Naive thymus-derived CD4-positive, alpha-beta T cell (primary cell): Measurements from ENCODE around the gene BBS4. TPM values are rescaled to one million over a fixed set of nuclear protein-coding genes. Genes with fewer than 3 reads are reported as not detected.
A peak's percentile ranks its signal among the peaks of the same experiment; 100 is the strongest.
"Not testable (repeated sequence)": the region's sequence is repeated elsewhere in the genome, so short reads cannot be mapped to it uniquely, and the experiment has no call there.

ENCODE experiments used
- ATAC-seq: fragments of 150-1000 bp; cut with Tn5 transposase; 2 replicates; pipeline ENCODE4 v1.10.0; 2021; ENCODE audit warnings: mild to moderate bottlenecking, moderate library complexity
- CTCF ChIA-PET: fragments of 350-600 bp; sonication (Branson Sonifier 250); formaldehyde crosslinking; loops from one replicate; lab custom pipeline; 2021; ENCODE audit warnings: antibody characterized with exemption; lab: Charles Lee
- POLR2A ChIA-PET: fragments of 350-600 bp; sonication (Branson Sonifier 250); formaldehyde crosslinking; loops from one replicate; lab custom pipeline; 2021; ENCODE audit warnings: antibody characterized with exemption, inconsistent platforms; lab: Charles Lee
- DNase-seq, 9 donors: peaks; one replicate each; pipeline versions ENCODE4 v3.0.0 to v3.0.0-alpha.2; 2020 to 2022; ENCODE audit warnings: mixed read lengths in 1 of 9
- H3K27ac ChIP-seq: one replicate; pipeline ENCODE4 v1.7.0; 2013; ENCODE audit warnings: mild to moderate bottlenecking, low read depth, low read length, moderate library complexity
- H3K27me3 ChIP-seq, 2 donors: one replicate each; pipeline ENCODE4 v1.7.0; 2013; ENCODE audit warnings: low read length in 2 of 2, mild to moderate bottlenecking in 2 of 2, moderate library complexity in 2 of 2; ENCODE audit not compliant: control insufficient read depth in 2 of 2, insufficient read depth in 2 of 2
- H3K36me3 ChIP-seq, 3 experiments: 1 replicate in 2 of 3; 2 replicates in 1 of 3; pipeline ENCODE4 v1.7.0; 2013; ENCODE audit warnings: low read length in 3 of 3, mild to moderate bottlenecking in 3 of 3, moderate library complexity in 1 of 3; ENCODE audit not compliant: insufficient read depth in 3 of 3, control insufficient read depth in 2 of 3
- H3K4me1 ChIP-seq, 2 donors: one replicate each; pipeline ENCODE4 v1.7.0; 2013; ENCODE audit warnings: low read length in 2 of 2, mild to moderate bottlenecking in 2 of 2, moderate library complexity in 1 of 2; ENCODE audit not compliant: control insufficient read depth in 2 of 2, insufficient read depth in 2 of 2
- H3K4me3 ChIP-seq: 2 replicates; pipeline ENCODE4 v1.7.0; 2013; ENCODE audit warnings: mild to moderate bottlenecking, low read length
- H3K9me3 ChIP-seq, 3 experiments: 1 replicate in 2 of 3; 2 replicates in 1 of 3; pipeline ENCODE4 v1.7.0; 2013; ENCODE audit warnings: low read length in 3 of 3; ENCODE audit not compliant: control insufficient read depth in 2 of 3
- H3K27ac Mint-ChIP-seq, 9 donors: one replicate each; pipeline ENCODE4 v1.8.0; 2020 to 2022; ENCODE audit warnings: mixed read lengths in 9 of 9, mild to moderate bottlenecking in 8 of 9, moderate library complexity in 5 of 9, inconsistent platforms in 2 of 9
- H3K27me3 Mint-ChIP-seq, 5 donors: one replicate each; pipeline ENCODE4 v1.8.0; 2021 to 2022; ENCODE audit warnings: mixed read lengths in 5 of 5, mild to moderate bottlenecking in 1 of 5
- H3K36me3 Mint-ChIP-seq, 5 donors: one replicate each; pipeline ENCODE4 v1.8.0; 2020 to 2022; ENCODE audit warnings: mixed read lengths in 5 of 5, mild to moderate bottlenecking in 3 of 5, inconsistent platforms in 1 of 5
- H3K4me1 Mint-ChIP-seq, 7 donors: one replicate each; pipeline ENCODE4 v1.8.0; 2020 to 2022; ENCODE audit warnings: mixed read lengths in 7 of 7, mild to moderate bottlenecking in 3 of 7, inconsistent platforms in 1 of 7
- H3K4me3 Mint-ChIP-seq, 10 donors: one replicate each; pipeline ENCODE4 v1.8.0; 2020 to 2022; ENCODE audit warnings: mild to moderate bottlenecking in 10 of 10, mixed read lengths in 10 of 10, moderate library complexity in 6 of 10, inconsistent platforms in 2 of 10
- H3K9me3 Mint-ChIP-seq, 11 donors: one replicate each; pipeline ENCODE4 v1.8.0; 2020 to 2022; ENCODE audit warnings: mixed read lengths in 11 of 11, mild to moderate bottlenecking in 4 of 11, inconsistent platforms in 1 of 11, moderate library complexity in 1 of 11
- intact Hi-C, 2 donors: fragments of 100-400 bp; cut with micrococcal nuclease; formaldehyde crosslinking; loops; one replicate each; pipeline ENCODE4 v1.15.1; 2023
- polyA plus RNA-seq, 2 donors: library from polyadenylated mRNA; unstranded; fragments of 300-500 nt; fragmentation: Illumina TruSeq; gene quantifications; one replicate each; pipeline ENCODE4 v1.2.3, GENCODE V29; 2021
- total RNA-seq, 6 experiments: library from RNA in 5 of 6; stranded (reverse) in 5 of 6; gene quantifications; 1 replicate in 5 of 6; 2 replicates in 1 of 6; pipeline ENCODE4 v1.2.3 and lab custom pipeline; 2021 to 2026

Gene BBS4
- total and polyA plus RNA-seq, 7 experiments from 2014 or later, result 9.6 to 26.5 (median 14.0) TPM

- H3K4me3 Mint-ChIP-seq, result no peak overlapping the region
- DNase-seq, result no peak
- POLR2A ChIA-PET, result no interaction called here
- H3K4me3 ChIP-seq, result no peak overlapping the region
- H3K36me3 Mint-ChIP-seq, result peaks cover 0 to 22% (median 6%) of the 10 kb centered on the region in 5 donors
- no peaks in the 10 kb centered on the region for H3K4me1 ChIP-seq
- H3K9me3 Mint-ChIP-seq, result peaks cover 0 to 3% (median 0%) of the 10 kb centered on the region in 11 donors
- no peaks in the 10 kb centered on the region for H3K27me3 Mint-ChIP-seq
- no peaks in the 10 kb centered on the region for H3K9me3 ChIP-seq
- CTCF ChIA-PET, result no interaction called here
- peak overlapping the region in 1 of 9 donors; percentile 41 for H3K27ac Mint-ChIP-seq
- no peaks in the 10 kb centered on the region for H3K27me3 ChIP-seq
- no peak overlapping the region for H3K27ac ChIP-seq
- no peak for ATAC-seq
- no peaks in the 10 kb centered on the region for H3K36me3 ChIP-seq
- peaks cover 3 to 22% (median 14%) of the 10 kb centered on the region in 7 donors for H3K4me1 Mint-ChIP-seq
- intact Hi-C loops, result no loop called here
Measured at GRCh38 chr15:72698938-72699337, 12.9 kb downstream of the BBS4 start.

- H3K36me3 Mint-ChIP-seq, result peaks cover 0 to 22% (median 6%) of the 10 kb centered on the region in 5 donors
- DNase-seq (no peak), ATAC-seq (no peak)
- Histone ChIP-seq H3K27me3 (no peaks in the 10 kb centered on the region), H3K27ac (no peak overlapping the region), H3K4me1 (no peaks in the 10 kb centered on the region), H3K9me3 (no peaks in the 10 kb centered on the region), H3K36me3 (no peaks in the 10 kb centered on the region), H3K4me3 (no peak overlapping the region)
- H3K27ac Mint-ChIP-seq, result no peak overlapping the region
- peaks cover 0 to 16% (median 8%) of the 10 kb centered on the region in 7 donors for H3K4me1 Mint-ChIP-seq
- ChIA-PET POLR2A (no interaction called here), CTCF (no interaction called here)
- intact Hi-C loops, result no loop called here
- H3K4me3 Mint-ChIP-seq, result no peak overlapping the region
- H3K27me3 Mint-ChIP-seq, result no peaks in the 10 kb centered on the region
- peaks cover 0 to 3% (median 0%) of the 10 kb centered on the region in 11 donors for H3K9me3 Mint-ChIP-seq
Measured at GRCh38 chr15:72700076-72700475, 14.1 kb downstream of the BBS4 start.

GRCh38 chr15:72706266-72706665 is 20.3 kb downstream of the BBS4 start:
- Histone ChIP-seq H3K9me3 (no peaks in the 10 kb centered on the region), H3K36me3 (peaks cover 0 to 10% (median 0%) of the 10 kb centered on the region in 3 experiments), H3K27me3 (no peaks in the 10 kb centered on the region), H3K4me3 (no peak overlapping the region), H3K4me1 (no peaks in the 10 kb centered on the region), H3K27ac (no peak overlapping the region)
- ChIA-PET POLR2A (interaction anchor here (1.0 kb wide), 1 partner anchor 21 kb away, joined by 3 read pairs; the partner anchor contains the start of genes BBS4 and HIGD2B), CTCF (interaction anchor here (0.9 kb wide), 1 partner anchor 33 kb away, joined by 3 read pairs; no protein-coding TSS in a partner anchor)
- intact Hi-C loops, result no loop called here
- H3K27ac Mint-ChIP-seq, result no peak overlapping the region
- DNase-seq (no peak), ATAC-seq (no peak)
- H3K36me3 Mint-ChIP-seq, result peaks cover 0 to 15% (median 7%) of the 10 kb centered on the region in 5 donors
- no peaks in the 10 kb centered on the region for H3K27me3 Mint-ChIP-seq
- H3K9me3 Mint-ChIP-seq, result no peaks in the 10 kb centered on the region
- H3K4me1 Mint-ChIP-seq, result peaks cover 0 to 4% (median 0%) of the 10 kb centered on the region in 7 donors
- no peak overlapping the region for H3K4me3 Mint-ChIP-seq

DNA sequence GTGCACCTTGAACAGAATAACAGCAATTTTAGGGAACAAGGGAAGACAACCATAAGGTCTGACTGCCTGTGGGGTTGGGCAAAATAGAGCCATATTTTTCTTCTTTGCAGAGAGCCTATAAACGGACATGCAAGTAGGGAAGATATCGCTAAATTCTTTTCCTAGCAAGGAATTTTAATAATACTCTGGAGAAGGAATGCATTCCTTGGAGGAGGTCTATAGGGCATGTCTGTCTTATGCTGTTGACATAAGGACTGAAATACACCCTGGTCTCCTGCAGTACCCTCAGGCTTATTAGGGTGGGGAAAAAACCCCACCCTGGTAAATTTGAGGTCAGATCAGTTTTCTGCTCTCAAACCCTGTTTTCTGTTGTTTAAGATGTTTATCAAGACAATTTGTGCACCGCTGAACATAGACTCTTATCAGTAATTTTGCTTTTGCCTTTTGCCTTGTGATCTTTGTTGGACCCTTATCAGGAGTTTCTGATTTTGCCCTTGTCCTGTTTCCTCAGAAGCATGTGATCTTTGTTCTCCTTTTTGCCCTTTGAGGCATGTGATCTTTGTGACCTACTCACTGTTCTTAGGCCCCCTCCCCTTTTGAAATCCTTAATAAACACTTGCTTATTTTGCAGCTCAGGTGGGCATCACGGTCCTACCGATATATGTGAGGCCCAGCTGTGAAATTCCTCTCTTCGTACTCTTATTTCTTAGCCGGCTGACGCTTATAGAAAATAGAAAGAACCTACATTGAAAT is 22.7 kb downstream of the BBS4 start:
- CTCF ChIA-PET, H3K4me3 ChIP-seq, H3K9me3 ChIP-seq, ATAC-seq, H3K4me1 ChIP-seq, intact Hi-C loops, H3K27ac Mint-ChIP-seq, H3K27me3 Mint-ChIP-seq, H3K27me3 ChIP-seq, H3K9me3 Mint-ChIP-seq, H3K27ac ChIP-seq, H3K4me3 Mint-ChIP-seq, H3K4me1 Mint-ChIP-seq, DNase-seq: not testable (repeated sequence)
- POLR2A ChIA-PET, result interaction anchor here (1.2 kb wide), 1 partner anchor 23 kb away, joined by 5 read pairs; the partner anchor contains the start of genes BBS4 and HIGD2B
- peaks cover 0 to 23% (median 13%) of the 10 kb centered on the region in 5 donors for H3K36me3 Mint-ChIP-seq
- peaks cover 0 to 28% (median 6%) of the 10 kb centered on the region in 3 experiments for H3K36me3 ChIP-seq

DNA sequence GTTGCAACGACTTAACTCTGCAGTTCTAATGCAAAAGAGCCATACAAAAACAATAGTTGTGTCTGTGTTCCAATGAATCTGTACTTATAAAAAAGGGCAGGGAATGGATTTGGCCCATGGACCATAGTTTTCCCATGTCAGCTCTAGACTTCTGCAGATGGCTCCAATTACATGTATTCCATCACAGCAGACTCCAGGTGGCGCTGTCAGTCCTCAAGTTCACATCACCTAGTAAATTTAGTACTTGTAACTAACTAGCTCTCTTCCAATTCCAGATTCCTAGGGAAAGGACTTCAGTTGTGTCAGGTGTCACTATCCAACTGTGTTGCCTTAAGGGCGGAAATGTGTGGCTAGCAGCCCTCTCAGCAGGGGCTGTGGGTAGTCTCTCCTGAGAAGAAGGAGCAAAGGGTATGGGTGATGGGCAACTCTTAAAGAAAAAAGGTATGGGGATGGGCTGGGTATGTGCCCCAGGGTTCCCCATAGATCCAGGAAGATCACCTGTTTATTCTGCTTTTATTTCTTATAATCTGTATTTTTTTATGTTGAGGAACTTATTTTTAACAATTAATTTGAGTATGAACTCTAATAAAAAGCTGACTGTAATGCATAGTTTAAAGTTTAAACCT is 36.2 kb downstream of the BBS4 start:
- Histone ChIP-seq H3K36me3 (peaks cover 0 to 5% (median 0%) of the 10 kb centered on the region in 3 experiments), H3K9me3 (no peaks in the 10 kb centered on the region), H3K27ac (no peak overlapping the region), H3K27me3 (no peaks in the 10 kb centered on the region), H3K4me3 (no peak overlapping the region), H3K4me1 (no peaks in the 10 kb centered on the region)
- POLR2A ChIA-PET, result no interaction called here
- DNase-seq, result peak; percentile 26 to 67 (median 54)
- peak; percentile 65 for ATAC-seq
- CTCF ChIA-PET, result interaction anchor here (0.6 to 3.9 kb wide), 17 partner anchors 10 to 1207 kb away, joined by 3 to 27 read pairs (median 3); partner anchors contain the start of genes BBS4 and HIGD2B
- H3K36me3 Mint-ChIP-seq, result peaks cover 0 to 30% (median 18%) of the 10 kb centered on the region in 5 donors
- H3K27me3 Mint-ChIP-seq, result no peaks in the 10 kb centered on the region
- intact Hi-C loops, result loop anchor here (1.0 to 5.0 kb wide), 9 partner anchors 61 to 551 kb away; partner anchors contain the start of gene ADPGK (in 1 of the 2)
- H3K27ac Mint-ChIP-seq, result peak overlapping the region in 1 of 9 donors; percentile 21
- H3K4me1 Mint-ChIP-seq, result peaks cover 0 to 3% (median 0%) of the 10 kb centered on the region in 7 donors
- H3K9me3 Mint-ChIP-seq, result no peaks in the 10 kb centered on the region
- no peak overlapping the region for H3K4me3 Mint-ChIP-seq

- ATAC-seq (no peak), DNase-seq (no peak)
- Histone ChIP-seq H3K27ac (no peak overlapping the region), H3K4me1 (no peaks in the 10 kb centered on the region), H3K4me3 (no peak overlapping the region), H3K9me3 (no peaks in the 10 kb centered on the region), H3K27me3 (no peaks in the 10 kb centered on the region), H3K36me3 (no peaks in the 10 kb centered on the region)
- ChIA-PET CTCF (interaction anchor here (3.1 to 3.9 kb wide), 2 partner anchors 11 to 358 kb away, joined by 13 to 27 read pairs; no protein-coding TSS in a partner anchor), POLR2A (no interaction called here)
- no peak overlapping the region for H3K27ac Mint-ChIP-seq
- no peaks in the 10 kb centered on the region for H3K27me3 Mint-ChIP-seq
- H3K4me1 Mint-ChIP-seq, result peaks cover 0 to 3% (median 0%) of the 10 kb centered on the region in 7 donors
- H3K9me3 Mint-ChIP-seq, result no peaks in the 10 kb centered on the region
- peaks cover 1 to 19% (median 10%) of the 10 kb centered on the region in 5 donors for H3K36me3 Mint-ChIP-seq
- intact Hi-C loops, result loop anchor here (5.0 kb wide), 3 partner anchors 73 to 548 kb away; no protein-coding TSS in a partner anchor
- H3K4me3 Mint-ChIP-seq, result no peak overlapping the region
Measured at GRCh38 chr15:72724028-72724427, 38.0 kb downstream of the BBS4 start.
